Measurements from ENCODE around the gene GORAB.
A peak's percentile ranks its signal among the peaks of the same experiment; 100 is the strongest.

The GORAB gene

DNA sequence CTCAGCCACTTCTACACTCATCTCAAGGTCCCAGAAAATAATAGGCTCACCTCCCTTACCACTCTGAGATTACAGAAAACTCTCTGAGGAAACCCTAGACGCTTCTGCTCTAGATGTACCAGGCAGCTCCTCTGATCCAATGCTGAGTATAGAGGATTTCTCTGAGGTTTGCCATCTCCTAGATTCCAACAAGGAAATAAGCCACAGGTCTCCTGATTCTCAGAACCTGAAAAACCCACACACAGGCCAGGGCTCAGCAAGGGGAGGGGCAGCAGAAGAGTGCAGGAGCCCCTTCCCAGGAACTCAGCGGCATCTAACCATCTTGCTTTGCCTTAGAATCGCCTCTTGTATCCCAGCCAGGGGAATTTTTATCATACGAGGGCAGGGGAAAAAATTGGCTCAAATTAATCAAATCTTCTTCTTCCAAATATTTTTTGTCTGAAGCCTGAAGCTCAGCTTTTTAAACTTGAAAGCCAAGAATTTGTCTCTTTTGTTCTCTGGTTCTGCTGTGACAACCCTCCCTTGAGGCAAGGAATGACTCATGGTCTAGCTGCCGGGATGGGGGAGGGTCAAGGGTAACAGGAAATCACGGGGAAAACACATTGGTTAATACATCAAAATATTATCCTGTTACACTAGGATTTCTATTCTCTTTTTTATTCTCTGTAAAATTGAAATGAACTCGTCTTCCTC is 30.8 kb downstream of the GORAB start:
- TF ChIP-seq SIN3A (IDR thresholded peaks at IDR 0.05; ENCODE audit: borderline replicate concordance, insufficient read depth, low read length) = no peak
- peak; percentile 55 for TF ChIP-seq FOXP2 (optimal IDR thresholded peaks at IDR 0.05; ENCODE audit: borderline replicate concordance, extremely low read depth, extremely low read length, insufficient read depth)

DNA sequence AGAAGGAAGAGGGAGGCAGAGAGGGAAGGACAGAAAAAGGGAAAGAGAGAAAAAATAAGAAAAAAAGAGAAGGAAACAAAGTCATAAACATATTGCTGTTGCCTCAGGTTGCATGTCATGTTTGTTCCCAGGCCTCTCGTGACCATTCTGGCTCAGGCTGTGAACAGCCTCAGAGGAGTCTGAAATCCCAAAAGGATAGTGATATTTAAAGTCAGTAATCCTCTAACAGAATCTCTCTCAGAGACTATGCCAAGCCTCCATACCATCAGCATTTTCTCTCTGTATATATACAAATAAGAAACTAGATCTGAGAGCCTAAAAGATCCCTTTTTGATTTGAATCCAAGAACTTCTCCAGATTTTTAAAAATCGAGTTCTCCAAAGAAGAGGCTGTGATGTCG is 35.2 kb downstream of the GORAB start:
- TF ChIP-seq FOXP2 (optimal IDR thresholded peaks at IDR 0.05; ENCODE audit: borderline replicate concordance, extremely low read depth, extremely low read length, insufficient read depth) (no peak), TAF1 (IDR thresholded peaks at IDR 0.05; ENCODE audit: borderline replicate concordance, insufficient read depth, low read length) (no peak), SIN3A (IDR thresholded peaks at IDR 0.05; ENCODE audit: borderline replicate concordance, insufficient read depth, low read length) (no peak)
- TF ChIP-seq, protein P1, sequence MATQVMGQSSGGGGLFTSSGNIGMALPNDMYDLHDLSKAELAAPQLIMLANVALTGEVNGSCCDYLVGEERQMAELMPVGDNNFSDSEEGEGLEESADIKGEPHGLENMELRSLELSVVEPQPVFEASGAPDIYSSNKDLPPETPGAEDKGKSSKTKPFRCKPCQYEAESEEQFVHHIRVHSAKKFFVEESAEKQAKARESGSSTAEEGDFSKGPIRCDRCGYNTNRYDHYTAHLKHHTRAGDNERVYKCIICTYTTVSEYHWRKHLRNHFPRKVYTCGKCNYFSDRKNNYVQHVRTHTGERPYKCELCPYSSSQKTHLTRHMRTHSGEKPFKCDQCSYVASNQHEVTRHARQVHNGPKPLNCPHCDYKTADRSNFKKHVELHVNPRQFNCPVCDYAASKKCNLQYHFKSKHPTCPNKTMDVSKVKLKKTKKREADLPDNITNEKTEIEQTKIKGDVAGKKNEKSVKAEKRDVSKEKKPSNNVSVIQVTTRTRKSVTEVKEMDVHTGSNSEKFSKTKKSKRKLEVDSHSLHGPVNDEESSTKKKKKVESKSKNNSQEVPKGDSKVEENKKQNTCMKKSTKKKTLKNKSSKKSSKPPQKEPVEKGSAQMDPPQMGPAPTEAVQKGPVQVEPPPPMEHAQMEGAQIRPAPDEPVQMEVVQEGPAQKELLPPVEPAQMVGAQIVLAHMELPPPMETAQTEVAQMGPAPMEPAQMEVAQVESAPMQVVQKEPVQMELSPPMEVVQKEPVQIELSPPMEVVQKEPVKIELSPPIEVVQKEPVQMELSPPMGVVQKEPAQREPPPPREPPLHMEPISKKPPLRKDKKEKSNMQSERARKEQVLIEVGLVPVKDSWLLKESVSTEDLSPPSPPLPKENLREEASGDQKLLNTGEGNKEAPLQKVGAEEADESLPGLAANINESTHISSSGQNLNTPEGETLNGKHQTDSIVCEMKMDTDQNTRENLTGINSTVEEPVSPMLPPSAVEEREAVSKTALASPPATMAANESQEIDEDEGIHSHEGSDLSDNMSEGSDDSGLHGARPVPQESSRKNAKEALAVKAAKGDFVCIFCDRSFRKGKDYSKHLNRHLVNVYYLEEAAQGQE (IDR thresholded peaks at IDR 0.05; ENCODE audit: insufficient read depth in 1 of 2, low read depth in 2 of 2, low read length in 2 of 2) = no peak

DNA sequence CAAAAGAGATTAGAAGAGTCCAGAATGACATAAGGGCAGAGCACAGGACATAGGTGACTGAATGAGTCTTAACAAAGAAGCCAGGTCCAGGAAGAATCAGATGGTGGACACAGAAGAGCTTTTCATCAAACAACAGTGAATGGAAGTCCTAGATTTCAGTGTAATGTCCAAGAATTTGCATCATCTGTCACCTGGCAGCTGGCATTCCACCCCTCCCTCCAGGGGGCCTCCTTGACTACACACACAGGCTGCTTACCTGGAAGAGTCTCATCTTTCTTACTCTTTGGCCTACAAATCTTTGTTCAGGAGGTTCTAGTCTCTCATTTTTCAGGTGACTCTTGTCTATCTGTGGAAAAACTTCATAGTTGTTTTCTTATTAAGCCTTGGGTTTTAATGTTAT is 36.2 kb downstream of the GORAB start:
- no peak for TF ChIP-seq SIN3A (IDR thresholded peaks at IDR 0.05; ENCODE audit: borderline replicate concordance, insufficient read depth, low read length)
- TF ChIP-seq FOXP2 (optimal IDR thresholded peaks at IDR 0.05; ENCODE audit: borderline replicate concordance, extremely low read depth, extremely low read length, insufficient read depth) = no peak
- no peak for TF ChIP-seq POLR2AphosphoS5 (IDR thresholded peaks at IDR 0.05; ENCODE audit: low read depth, low read length)

DNA sequence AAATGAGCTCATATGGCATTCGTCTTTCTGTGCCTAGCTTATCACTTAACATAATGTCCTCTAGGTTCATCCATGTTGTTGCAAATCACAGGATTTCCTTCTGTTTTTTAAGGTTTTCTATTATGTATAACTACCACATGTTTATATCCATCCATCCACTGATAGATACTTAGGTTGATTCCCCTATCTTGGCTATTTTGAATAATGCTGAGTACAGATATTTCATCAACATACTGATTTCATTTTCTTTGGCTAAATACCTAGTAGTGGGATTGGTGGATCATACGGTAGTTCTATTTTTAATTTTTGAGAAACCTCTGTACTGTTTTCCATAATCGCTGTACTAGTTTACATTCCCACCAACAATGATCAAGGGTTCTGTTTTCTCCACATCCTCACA is 45.0 kb downstream of the GORAB start:
- TF ChIP-seq SIN3A (IDR thresholded peaks at IDR 0.05; ENCODE audit: borderline replicate concordance, insufficient read depth, low read length) (no peak), TAF1 (IDR thresholded peaks at IDR 0.05; ENCODE audit: borderline replicate concordance, insufficient read depth, low read length) (no peak), POLR2AphosphoS5 (IDR thresholded peaks at IDR 0.05; ENCODE audit: low read depth, low read length) (no peak), FOXP2 (optimal IDR thresholded peaks at IDR 0.05; ENCODE audit: borderline replicate concordance, extremely low read depth, extremely low read length, insufficient read depth) (no peak)
- TF ChIP-seq, protein P1 (IDR thresholded peaks at IDR 0.05; ENCODE audit: insufficient read depth in 1 of 2, low read depth in 2 of 2, low read length in 2 of 2) = no peak

DNA sequence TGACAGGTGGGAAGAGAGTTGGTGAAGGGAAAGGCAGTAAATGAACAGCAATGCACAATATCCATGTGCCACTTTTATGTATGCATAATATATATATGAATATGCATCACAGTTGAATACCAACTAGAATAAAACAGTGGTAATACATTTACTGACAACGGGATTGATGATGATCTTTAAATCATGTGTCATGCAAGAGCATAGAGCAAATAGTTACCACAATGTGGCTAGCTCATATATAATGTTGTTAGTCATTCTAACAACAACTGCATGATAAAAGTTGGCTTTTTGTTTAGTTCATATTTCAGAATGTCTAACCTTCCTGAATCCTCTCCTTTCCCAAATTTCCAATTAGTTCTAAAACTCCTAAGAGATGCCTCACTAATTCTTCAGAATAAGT is 46.4 kb downstream of the GORAB start:
- no peak for TF ChIP-seq FOXP2 (optimal IDR thresholded peaks at IDR 0.05; ENCODE audit: borderline replicate concordance, extremely low read depth, extremely low read length, insufficient read depth)
- TF ChIP-seq, protein P1 (IDR thresholded peaks at IDR 0.05; ENCODE audit: insufficient read depth in 1 of 2, low read depth in 2 of 2, low read length in 2 of 2) = no peak
- no peak for TF ChIP-seq SIN3A (IDR thresholded peaks at IDR 0.05; ENCODE audit: borderline replicate concordance, insufficient read depth, low read length)
- no peak for TF ChIP-seq POLR2AphosphoS5 (IDR thresholded peaks at IDR 0.05; ENCODE audit: low read depth, low read length)
- TF ChIP-seq TAF1 (IDR thresholded peaks at IDR 0.05; ENCODE audit: borderline replicate concordance, insufficient read depth, low read length) = no peak

DNA sequence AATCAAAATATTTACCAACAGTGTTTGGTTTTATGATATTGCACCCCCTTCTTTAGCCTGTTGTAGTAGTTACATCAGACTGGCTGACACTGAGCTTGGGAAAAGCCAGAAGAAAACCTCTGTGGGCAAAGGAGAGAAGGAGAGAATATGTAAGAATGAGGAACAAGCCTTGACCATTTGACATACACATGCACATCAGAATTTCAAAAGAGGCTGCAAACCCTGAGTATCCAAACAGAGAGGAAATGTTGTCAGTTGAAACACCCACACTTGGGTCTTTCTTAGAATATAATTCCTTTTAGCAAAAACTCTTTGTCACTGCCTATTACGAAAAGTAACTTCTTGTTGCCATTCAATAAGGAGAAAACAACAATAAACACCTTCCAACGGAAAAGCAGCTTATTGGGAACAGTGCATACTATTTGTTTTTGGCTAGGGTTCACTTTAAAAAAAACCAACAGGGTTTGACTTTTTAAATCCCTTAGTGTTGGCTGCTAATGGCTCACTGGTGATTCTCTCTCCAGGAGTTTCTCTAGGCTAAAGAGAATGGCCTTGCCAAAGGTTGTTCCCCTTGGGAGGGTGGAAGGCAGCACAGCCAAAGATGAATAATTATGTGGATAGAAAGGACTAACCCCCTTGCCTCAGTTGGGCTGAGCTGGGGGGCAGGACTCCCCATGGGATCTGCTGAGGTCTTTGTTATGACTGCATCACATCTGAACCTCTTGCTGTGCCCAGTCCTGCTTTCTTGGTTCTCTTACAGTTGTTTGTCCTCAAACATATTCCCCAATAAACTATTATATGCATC is 48.9 kb downstream of the GORAB start:
- TF ChIP-seq SIN3A (IDR thresholded peaks at IDR 0.05; ENCODE audit: borderline replicate concordance, insufficient read depth, low read length) (no peak), TAF1 (IDR thresholded peaks at IDR 0.05; ENCODE audit: borderline replicate concordance, insufficient read depth, low read length) (no peak), FOXP2 (optimal IDR thresholded peaks at IDR 0.05; ENCODE audit: borderline replicate concordance, extremely low read depth, extremely low read length, insufficient read depth) (no peak), POLR2AphosphoS5 (IDR thresholded peaks at IDR 0.05; ENCODE audit: low read depth, low read length) (no peak)
- TF ChIP-seq, protein P1 (IDR thresholded peaks at IDR 0.05; ENCODE audit: insufficient read depth in 1 of 2, low read depth in 2 of 2, low read length in 2 of 2) = no peak

Measured in PFSK-1 (cell line).